GM12878 (cell line): ENCODE data around the gene SPTLC3. TPM values are rescaled to one million over a fixed set of nuclear protein-coding genes. Genes with fewer than 3 reads are reported as not detected.

Experiments
- ATAC-seq: fragments of 200-7000 bp; cut with Tn5 transposase; 3 replicates; pipeline ENCODE4 v1.9.1; 2020; ENCODE audit warnings: mild to moderate bottlenecking, moderate library complexity
- BruUV-seq: library from RNA; stranded (reverse); fragments of 400-500 nt; replicated peaks from 2 replicates; lab custom pipeline; 2021; lab: Mats Ljungman, UMichigan
- CTCF ChIA-PET: fragments of 300-600 bp; sonication (Branson Sonifier 250); formaldehyde crosslinking; extraction: SDS; loops from one replicate; lab custom pipeline; 2021; ENCODE audit warnings: inconsistent platforms; lab: Yijun Ruan, JAX
- POLR2A ChIA-PET: fragments of 350-600 bp; formaldehyde crosslinking; extraction: SDS; loops from one replicate; lab custom pipeline; 2021; ENCODE audit warnings: inconsistent platforms; lab: Charles Lee
- RAD21 ChIA-PET: fragments of 300-600 bp; sonication (Branson Sonifier 250); formaldehyde crosslinking; loops from one replicate; lab custom pipeline; 2023; ENCODE audit warnings: antibody characterized with exemption; ENCODE audit not compliant: unreplicated experiment; lab: Charles Lee
- SMC1A ChIA-PET: fragments of 300-600 bp; sonication (Branson Sonifier 250); formaldehyde crosslinking; loops from one replicate; lab custom pipeline; 2023; ENCODE audit not compliant: unreplicated experiment, uncharacterized antibody; lab: Charles Lee
- DNase-seq: peaks from one replicate; pipeline ENCODE4 v3.0.0-alpha.2; 2011; ENCODE audit warnings: low read depth, low spot score
- FAIRE-seq: peaks from 3 replicates; lab custom pipeline; 2011; peaks lifted over from hg19 to GRCh38; lab: Jason Lieb, UNC
- H2AFZ ChIP-seq: 2 replicates; pipeline ENCODE4 v1.6.0; 2011; ENCODE audit warnings: low read depth, low read length, control low read depth; ENCODE audit not compliant: control insufficient read depth
- H3K27ac ChIP-seq: 2 replicates; pipeline ENCODE4 v1.5.1; 2011; ENCODE audit warnings: control low read depth; ENCODE audit not compliant: control insufficient read depth, insufficient read depth
- H3K27me3 ChIP-seq, 2 experiments: replicated peaks in 1 of 2; 2 replicates each; pipeline versions ENCODE4 v1.6.0 to v1.6.1; 2011; ENCODE audit warnings: low read length in 1 of 2; ENCODE audit not compliant: control insufficient read depth in 2 of 2, insufficient read depth in 2 of 2
- H3K36me3 ChIP-seq, 2 experiments: 2 replicates each; pipeline ENCODE4 v1.5.1; 2011; ENCODE audit warnings: low read length in 1 of 2; ENCODE audit not compliant: control insufficient read depth in 2 of 2, insufficient read depth in 2 of 2
- H3K4me1 ChIP-seq: 2 replicates; pipeline ENCODE4 v1.6.1; 2011; ENCODE audit warnings: mild to moderate bottlenecking, low read length, moderate library complexity, mixed read lengths; ENCODE audit not compliant: control insufficient read depth, insufficient read depth
- H3K4me2 ChIP-seq: 2 replicates; pipeline ENCODE4 v1.6.0; 2011; ENCODE audit warnings: control low read depth; ENCODE audit not compliant: control insufficient read depth, insufficient read depth
- H3K4me3 ChIP-seq: fragments of 200-600 bp; sonication (generic); 2 replicates; pipeline ENCODE4 v1.5.1; 2016
- H3K79me2 ChIP-seq: 2 replicates; pipeline ENCODE4 v1.6.0; 2011; ENCODE audit warnings: low read length; ENCODE audit not compliant: control insufficient read depth, insufficient read depth
- H3K9ac ChIP-seq: 2 replicates; pipeline ENCODE4 v1.8.0; 2011; ENCODE audit warnings: low read length, control low read depth, mixed read lengths; ENCODE audit not compliant: control insufficient read depth, insufficient read depth
- H3K9me3 ChIP-seq: replicated peaks from 3 replicates; pipeline ENCODE4 v1.5.1; 2011; ENCODE audit warnings: mild to moderate bottlenecking, low read length; ENCODE audit not compliant: control insufficient read depth, insufficient read depth
- H4K20me1 ChIP-seq: 2 replicates; pipeline ENCODE4 v1.6.0; 2011; ENCODE audit not compliant: control insufficient read depth, insufficient read depth
- ATF3 ChIP-seq: IDR thresholded peaks from 2 replicates; pipeline ENCODE4 v1.6.1; 2011; ENCODE audit warnings: low read depth, mild to moderate bottlenecking, low read length, moderate library complexity, borderline replicate concordance; ENCODE audit errors: extremely low read depth
- BRCA1 ChIP-seq: IDR thresholded peaks from 2 replicates; pipeline ENCODE4 v1.6.1; 2011; ENCODE audit warnings: low read depth, low read length, improper control_type of control experiment
- CREM ChIP-seq: IDR thresholded peaks from 2 replicates; pipeline ENCODE4 v1.6.1; 2014; ENCODE audit warnings: antibody characterized with exemption, low read depth
- E2F4 ChIP-seq: IDR thresholded peaks from 2 replicates; pipeline ENCODE4 v1.6.1; 2012; ENCODE audit warnings: low read depth, low read length, improper control_type of control experiment
- ESRRA ChIP-seq: IDR thresholded peaks from 2 replicates; pipeline ENCODE4 v1.6.1; 2012; ENCODE audit warnings: mild to moderate bottlenecking, low read length, improper control_type of control experiment
- GABPA ChIP-seq: IDR thresholded peaks from 2 replicates; pipeline ENCODE4 v1.6.1; 2014; ENCODE audit warnings: antibody characterized with exemption, low read depth, mild to moderate bottlenecking, inconsistent platforms
- HSF1 ChIP-seq: fragments of 150-350 bp; IDR thresholded peaks from 2 replicates; pipeline ENCODE4 v1.6.1; 2014; ENCODE audit warnings: mild to moderate bottlenecking, low read depth, low read length
- MEF2A ChIP-seq: IDR thresholded peaks from 2 replicates; pipeline ENCODE4 v1.6.1; 2011; ENCODE audit warnings: low read depth, mild to moderate bottlenecking, low read length, moderate library complexity; ENCODE audit not compliant: insufficient read depth
- NFIC ChIP-seq: IDR thresholded peaks from 2 replicates; pipeline ENCODE4 v1.6.1; 2012; ENCODE audit warnings: low read depth, mild to moderate bottlenecking, inconsistent platforms, low read length, moderate library complexity
- PAX8 ChIP-seq: fragments of 450-650 bp; IDR thresholded peaks from 2 replicates; pipeline ENCODE4 v1.6.1; 2017; ENCODE audit warnings: mild to moderate bottlenecking, moderate library complexity
- PBX3 ChIP-seq: IDR thresholded peaks from 2 replicates; pipeline ENCODE4 v1.6.1; 2011; ENCODE audit warnings: mild to moderate bottlenecking, low read depth, low read length, moderate library complexity; ENCODE audit not compliant: insufficient replicate concordance
- PML ChIP-seq: IDR thresholded peaks from 2 replicates; pipeline ENCODE4 v1.6.1; 2012; ENCODE audit warnings: low read length, inconsistent platforms
- SKIL ChIP-seq: fragments of 450-650 bp; IDR thresholded peaks from 2 replicates; pipeline ENCODE4 v1.6.1; 2017; ENCODE audit warnings: mild to moderate bottlenecking, low read depth, inconsistent platforms; ENCODE audit not compliant: poor library complexity, severe bottlenecking
- STAT1 ChIP-seq: fragments of 450-650 bp; conservative IDR thresholded peaks from 2 replicates; pipeline ENCODE4 v1.6.1; 2014; ENCODE audit warnings: antibody characterized with exemption, mild to moderate bottlenecking
- TAF1 ChIP-seq: IDR thresholded peaks from 2 replicates; pipeline ENCODE4 v1.6.1; 2011; ENCODE audit warnings: mild to moderate bottlenecking, low read depth, low read length, borderline replicate concordance
- WGBS: methylation state at CpG from one replicate; pipeline ENCODE4 v1.1.6; 2016; ENCODE audit warnings: low lambda C conversion rate; ENCODE audit not compliant: insufficient replicate concordance, insufficient coverage; ENCODE audit errors: missing lambda C conversion rate; 5-methylcytosine and 5-hydroxymethylcytosine counted together
- in situ Hi-C: fragments of 300-500 bp; cut with MboI; formaldehyde crosslinking; loops from 9 replicates; pipeline ENCODE4 v1.14.3; 2018; ENCODE audit warnings: mixed read lengths
- intact Hi-C: fragments of 100-400 bp; cut with micrococcal nuclease; formaldehyde crosslinking; loops from one replicate; pipeline ENCODE4 v1.14.2; 2022; ENCODE audit not compliant: unreplicated experiment
- polyA plus RNA-seq, 11 experiments: library from polyadenylated mRNA; depleted of rRNA in 4 of 11; unstranded in 6 of 11; stranded (reverse) in 5 of 11; fragments of >200 nt; fragmentation: Nextera tagmentation in 4 of 11; fragmentation: Illumina TruSeq in 1 of 11; extraction: Ambion mirVana in 4 of 11; extraction: Trizol in 1 of 11; gene quantifications; 1 replicate in 1 of 11; 2 replicates in 10 of 11; pipeline versions ENCODE4 v1.2.1 to v1.2.3, GENCODE V29; 2011 to 2016; ENCODE audit warnings: inconsistent platforms in 2 of 11, missing spikeins in 2 of 11, low read depth in 1 of 11
- total RNA-seq, 4 experiments: library from RNA; depleted of rRNA in 3 of 4; stranded (reverse); fragments of >200 nt in 3 of 4; fragmentation: Illumina TruSeq in 1 of 4; extraction: Trizol in 1 of 4; gene quantifications; 2 replicates each; pipeline versions ENCODE4 v1.2.1 to v1.2.3, GENCODE V29; 2013 to 2021

SPTLC3 gene
- total and polyA plus RNA-seq, 10 of the 15 experiments (the other 5 are each of a cell fraction or from before 2014, with no cell fraction given) = 0.04 to 0.29 (median 0.06) TPM; not detected in 7

GRCh38 chr20:13017235-13017634, 8.5 kb downstream of the SPTLC3 start:
- Histone ChIP-seq H2AFZ (no peak overlapping the region), H3K4me2 (no peak overlapping the region), H3K4me1 (no peaks in the 10 kb centered on the region), H3K4me3 (no peak overlapping the region), H3K9me3 (no peaks in the 10 kb centered on the region; the same call in 1 of the 3 replicates), H3K36me3 (no peaks in the 10 kb centered on the region), H3K9ac (no peak overlapping the region), H3K27me3 (no peaks in the 10 kb centered on the region), H3K27ac (no peak overlapping the region), H4K20me1 (no peaks in the 10 kb centered on the region), H3K79me2 (no peaks in the 10 kb centered on the region)
- no peak for ATAC-seq
- in situ Hi-C loops (no loop called here), intact Hi-C loops (no loop called here)
- RAD21 ChIA-PET = no interaction called here
- no peak for FAIRE-seq
- no peak for TF ChIP-seq PML
- no peak for TF ChIP-seq MEF2A
- TF ChIP-seq PBX3 = no peak
- no peak for TF ChIP-seq STAT1
- no peak for TF ChIP-seq ESRRA
- no peak for TF ChIP-seq CREM
- no peak for TF ChIP-seq TAF1
- TF ChIP-seq ATF3 = no peak
- no peak for TF ChIP-seq BRCA1
- no peak for TF ChIP-seq GABPA
- TF ChIP-seq SKIL = no peak
- TF ChIP-seq E2F4 = no peak
- TF ChIP-seq PAX8 = no peak
- TF ChIP-seq NFIC = no peak
- TF ChIP-seq HSF1 = no peak
- SMC1A ChIA-PET = interaction anchor here (0.5 kb wide), 1 partner anchor 392 kb away, joined by 3 read pairs; no protein-coding TSS in a partner anchor
- WGBS = 0% methylated on average over 1 of the region's 1 CpG
- DNase-seq = no peak
- CTCF ChIA-PET = interaction anchor here (1.5 kb wide), 1 partner anchor 34 kb away, joined by 3 read pairs; no protein-coding TSS in a partner anchor
- POLR2A ChIA-PET = no interaction called here
- BruUV-seq = no TSS peak
